GM21447 (cell line): Measurements from ENCODE around the gene GGCT.
A peak's percentile ranks its signal among the peaks of the same experiment; 100 is the strongest.
"Not testable (repeated sequence)": the region's sequence is repeated elsewhere in the genome, so short reads cannot be mapped to it uniquely, and the experiment has no call there.

Source experiments
- ATAC-seq: cut with Tn5 transposase; IDR thresholded peaks from one replicate; pipeline ENCODE4 v1.9.1; 2021; ENCODE audit not compliant: unreplicated experiment

The GGCT gene, protein sequence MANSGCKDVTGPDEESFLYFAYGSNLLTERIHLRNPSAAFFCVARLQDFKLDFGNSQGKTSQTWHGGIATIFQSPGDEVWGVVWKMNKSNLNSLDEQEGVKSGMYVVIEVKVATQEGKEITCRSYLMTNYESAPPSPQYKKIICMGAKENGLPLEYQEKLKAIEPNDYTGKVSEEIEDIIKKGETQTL

DNA sequence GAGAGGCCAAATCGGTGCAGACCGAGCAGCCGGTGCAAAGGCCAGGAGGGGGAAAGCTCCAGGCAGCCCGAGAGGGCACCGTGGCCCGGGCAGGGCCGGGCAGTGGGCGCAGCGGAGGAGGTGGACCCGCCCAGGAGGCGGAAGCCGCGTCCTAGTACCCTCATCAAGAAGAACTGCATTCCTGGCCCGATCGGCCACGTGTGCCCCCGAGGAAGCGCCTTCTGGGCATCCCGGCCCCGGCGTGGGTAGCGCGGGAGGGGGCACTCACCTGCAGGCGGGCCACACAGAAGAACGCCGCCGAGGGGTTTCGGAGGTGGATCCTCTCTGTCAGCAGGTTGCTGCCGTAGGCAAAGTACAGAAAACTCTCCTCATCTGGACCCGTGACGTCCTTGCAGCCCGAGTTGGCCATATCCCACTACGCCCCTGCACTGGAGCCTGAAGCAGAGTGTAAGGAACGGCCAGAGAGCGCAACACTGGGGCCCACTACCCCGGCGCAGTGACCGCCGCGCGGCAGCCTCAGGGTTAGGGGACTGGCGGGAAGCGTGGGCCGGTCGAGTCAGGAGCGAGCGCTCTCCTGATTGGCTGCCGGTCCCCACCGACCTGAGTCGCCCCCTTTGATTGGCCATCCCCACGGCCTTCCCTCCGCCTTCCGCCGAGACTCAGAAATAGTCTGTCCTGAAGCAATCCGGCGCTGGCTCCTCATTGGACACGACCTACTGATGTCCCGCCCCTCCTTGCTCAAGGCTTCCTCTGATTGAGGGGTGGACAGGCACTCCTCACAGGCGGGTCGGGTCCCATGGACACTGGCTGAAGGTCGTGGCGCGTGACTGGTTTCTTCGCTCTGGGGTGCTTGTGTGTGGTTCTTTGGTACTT is at the start of gene GGCT:
Gene GGCT, minus strand, starts transcription at position 529 of the 873 bp plus-strand sequence. Its CDS starts 120 bp downstream, at position 409.
- ATAC-seq = peak; percentile 99

DNA sequence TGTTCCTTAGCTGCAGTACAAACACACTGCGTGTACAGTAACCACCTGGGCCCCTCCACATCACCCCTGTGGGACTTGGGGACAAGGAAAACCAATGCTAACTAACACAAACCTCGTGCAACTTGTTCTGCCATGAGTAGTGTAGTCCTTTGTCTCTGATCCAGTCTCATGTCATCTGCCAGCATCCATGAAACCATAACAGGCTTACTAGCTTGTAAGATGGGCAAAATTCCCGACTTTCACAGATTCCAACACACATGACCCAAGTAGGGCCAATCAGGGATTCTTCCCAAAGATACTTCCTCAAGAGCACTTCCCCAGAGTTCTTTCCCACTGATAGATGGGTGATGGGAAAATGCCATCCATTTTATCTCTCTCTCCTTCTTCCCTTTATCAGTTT is 48.9 kb upstream of the GGCT start:
- no peak for ATAC-seq

DNA sequence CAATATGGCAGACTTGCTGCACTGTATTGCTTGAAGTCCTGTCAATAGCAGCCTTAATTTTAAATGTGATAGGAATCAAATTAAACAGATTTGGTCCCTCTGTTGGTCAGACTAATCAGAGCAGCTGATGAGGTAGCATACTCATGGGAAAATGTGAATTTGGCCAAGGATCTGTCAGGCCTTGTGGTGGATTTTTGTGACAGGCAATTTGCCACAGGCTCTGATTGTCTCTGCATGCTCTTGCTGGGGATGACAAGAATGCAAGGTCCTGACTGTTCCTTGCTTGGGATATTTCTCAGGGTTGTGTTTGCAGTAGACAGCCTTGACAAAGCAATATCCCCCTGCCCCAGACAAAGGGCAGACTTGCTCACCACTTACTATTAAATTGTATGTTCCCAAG is 48.5 kb upstream of the GGCT start:
- no peak for ATAC-seq

DNA sequence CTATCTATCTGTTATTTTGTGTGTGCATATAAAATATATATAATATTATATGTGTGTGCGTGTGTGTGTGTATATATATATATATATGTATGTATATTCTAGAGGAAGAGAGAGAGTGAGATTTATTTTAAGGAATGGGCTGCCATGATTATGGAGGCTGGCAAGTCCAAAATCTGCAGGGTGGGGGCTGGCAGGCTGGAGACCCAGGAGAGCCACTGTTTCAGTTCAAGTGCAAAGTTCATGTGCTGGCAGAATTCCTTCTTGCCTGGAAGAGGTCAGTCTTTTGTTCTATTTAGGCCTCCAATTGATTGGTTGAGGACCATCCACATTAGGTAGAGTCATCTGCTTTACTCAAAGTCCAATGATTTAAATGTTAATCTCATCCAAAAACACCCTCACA is 47.7 kb upstream of the GGCT start:
- no peak for ATAC-seq

DNA sequence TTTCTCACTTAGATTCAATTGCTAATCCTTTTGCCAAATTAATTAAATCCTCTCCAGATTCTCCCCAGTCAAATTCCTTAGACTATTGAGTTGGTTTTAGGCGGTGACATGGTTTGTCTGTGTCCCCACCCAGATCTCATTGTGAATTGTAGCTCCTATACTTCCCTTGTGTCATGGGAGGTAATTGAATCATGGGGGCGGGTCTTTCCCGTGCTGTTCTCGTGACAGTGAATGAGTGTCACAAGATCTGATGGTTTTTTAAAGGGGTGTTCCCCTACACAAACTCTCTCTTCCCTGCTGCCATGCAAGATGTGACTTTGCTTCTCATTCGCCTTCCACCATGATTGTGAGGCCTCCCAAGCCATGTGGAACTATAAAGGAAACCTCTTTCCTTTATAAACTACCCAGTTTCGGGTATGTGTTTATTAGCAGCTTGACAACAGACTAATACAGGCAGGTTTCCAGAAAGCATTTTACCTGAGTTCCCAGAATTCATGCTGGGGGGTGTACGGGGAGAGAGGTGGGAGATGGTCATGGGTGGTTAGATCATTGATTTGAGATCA is 45.4 kb upstream of the GGCT start:
- ATAC-seq = no peak

DNA sequence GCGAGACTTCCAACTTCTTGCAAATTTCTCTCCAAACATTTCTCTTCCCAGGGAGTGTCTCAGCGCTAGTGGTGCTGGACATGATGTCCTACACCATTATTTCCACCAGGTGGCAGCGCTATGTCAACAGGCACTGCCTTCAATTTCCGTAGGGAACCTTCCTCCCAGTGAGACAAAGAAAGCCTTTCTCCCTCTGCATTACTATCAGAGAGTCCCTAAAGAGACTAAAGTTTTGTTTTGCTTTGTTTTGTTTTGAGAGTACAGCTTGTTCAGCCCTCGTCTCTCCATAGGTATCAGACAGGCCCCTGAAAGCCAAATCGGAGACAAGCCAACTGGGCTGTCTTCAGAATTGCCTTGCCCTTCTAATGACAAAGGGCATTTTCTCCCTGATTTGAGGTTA is 44.2 kb upstream of the GGCT start:
- peak; percentile 61 for ATAC-seq

DNA sequence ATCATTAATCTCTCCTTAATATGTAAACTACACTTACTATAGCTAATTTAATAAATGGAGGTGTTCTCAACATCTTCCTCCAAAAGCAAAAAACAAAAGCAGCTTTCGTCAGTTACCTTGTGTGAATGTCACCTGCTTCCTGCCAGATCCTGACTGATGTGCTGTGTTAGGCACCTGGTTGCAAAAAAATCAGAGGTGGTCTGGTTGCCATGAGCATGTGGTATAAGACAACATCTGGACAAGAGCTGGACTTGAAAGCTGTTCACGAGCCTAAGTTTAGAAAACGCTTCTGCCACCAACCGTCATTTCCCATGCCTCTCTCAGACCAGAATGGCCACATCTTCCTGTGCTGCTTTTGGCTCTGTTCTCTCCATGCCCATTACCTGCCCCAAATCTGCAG is 42.0 kb upstream of the GGCT start:
- ATAC-seq = no peak

DNA sequence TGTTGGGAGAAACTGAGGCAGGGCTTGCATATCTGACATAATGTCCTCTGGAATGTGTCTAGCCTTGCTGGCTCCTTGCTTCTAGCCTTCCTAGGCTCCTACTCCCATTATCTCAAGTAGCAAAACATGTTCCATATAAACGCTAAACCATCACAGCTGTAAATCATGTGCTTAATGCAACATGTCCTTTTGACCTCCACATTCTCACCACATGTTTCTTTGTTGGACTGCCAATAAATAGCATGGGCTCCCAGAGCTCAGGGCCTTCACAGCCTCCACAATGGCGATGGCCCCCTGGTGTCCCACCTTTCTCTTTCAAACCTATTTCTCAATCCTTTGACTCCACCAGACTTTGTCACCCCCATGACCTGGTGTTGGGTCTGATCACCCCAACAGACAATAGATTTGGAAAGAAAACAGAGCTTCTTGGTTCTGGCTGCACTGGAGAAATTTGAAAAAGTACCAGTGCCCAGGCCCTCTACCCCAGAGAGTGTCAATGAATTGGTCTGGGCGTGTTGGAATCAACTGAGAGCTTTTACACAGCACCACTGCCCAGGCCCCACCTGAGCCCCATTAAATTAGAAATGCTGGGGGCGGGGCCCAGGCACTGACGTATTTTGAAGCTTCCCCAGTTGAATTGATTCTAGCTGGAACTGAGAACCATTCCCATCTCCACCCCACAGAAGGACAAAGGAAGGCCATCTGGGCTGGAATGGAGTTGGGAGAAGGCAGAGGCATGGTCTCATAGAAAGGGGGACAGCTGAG is 41.3 kb upstream of the GGCT start:
- ATAC-seq = no peak

DNA sequence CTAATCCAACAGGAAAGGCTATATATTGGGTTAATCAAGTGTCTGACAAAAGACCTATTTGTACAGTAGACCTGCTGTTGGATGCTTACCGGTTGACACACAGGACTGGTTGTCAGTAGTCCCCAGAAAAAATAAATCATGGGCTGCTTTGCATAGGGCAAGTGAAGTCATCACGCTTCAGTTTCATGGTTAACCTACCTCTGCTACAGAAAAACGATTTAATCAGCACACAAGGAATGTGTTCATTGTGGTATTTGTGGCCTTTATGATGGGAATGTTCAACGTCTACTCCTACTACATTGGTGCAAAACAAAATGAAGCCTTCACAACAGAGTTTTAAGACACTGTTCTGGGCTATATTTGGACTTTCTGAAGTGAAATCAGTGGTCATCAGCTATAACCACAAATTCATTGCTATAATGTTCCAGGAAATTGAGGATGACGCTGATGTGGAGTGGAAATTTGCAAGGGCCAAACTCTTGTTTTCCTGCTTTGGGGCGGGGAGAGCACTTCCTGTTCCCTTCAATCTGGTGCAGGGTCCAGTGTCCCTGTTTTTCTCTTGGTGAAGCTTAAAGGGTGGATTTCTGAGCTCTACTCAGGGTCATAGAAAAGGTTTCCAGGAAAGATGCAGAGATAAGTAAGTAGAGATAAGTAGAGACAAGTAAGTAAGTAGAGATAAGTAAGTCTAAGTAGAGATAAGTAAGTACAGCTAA is 39.3 kb upstream of the GGCT start:
- ATAC-seq = no peak

DNA sequence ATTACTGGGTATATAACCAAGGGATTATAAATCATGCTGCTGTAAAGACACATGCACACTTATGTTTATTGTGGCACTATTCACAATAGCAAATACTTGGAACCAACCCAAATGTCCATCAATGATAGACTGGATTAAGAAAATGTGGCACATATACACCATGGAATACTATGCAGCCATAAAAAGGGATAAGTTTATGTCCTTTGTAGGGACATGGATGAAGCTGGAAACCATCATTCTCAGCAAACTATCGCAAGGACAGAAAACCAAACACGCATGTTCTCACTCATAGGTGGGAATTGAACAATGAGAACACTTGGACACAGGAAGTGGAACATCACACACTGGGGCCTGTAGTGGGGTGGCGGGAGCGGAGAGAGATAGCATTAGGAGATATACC is 38.5 kb upstream of the GGCT start:
- ATAC-seq = not testable (repeated sequence)

DNA sequence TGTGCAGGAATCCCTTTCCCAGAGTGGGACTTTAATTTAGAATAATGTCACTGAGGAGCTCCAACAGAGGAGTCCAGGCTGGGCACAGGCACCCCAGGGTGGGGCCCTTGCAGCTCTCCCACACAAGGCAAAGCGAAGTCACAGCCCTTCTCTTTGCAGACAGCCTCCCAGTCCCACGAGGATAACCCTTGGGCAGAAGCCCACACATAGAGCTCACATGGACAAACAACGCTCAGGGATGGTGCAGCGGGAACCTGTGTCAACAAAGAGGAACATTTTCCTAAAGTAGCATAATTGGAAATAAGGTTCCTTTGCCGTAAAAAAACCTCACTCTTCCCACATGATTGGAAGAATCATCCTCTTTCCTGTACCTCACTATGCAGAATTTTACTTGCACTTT is 29.3 kb upstream of the GGCT start:
- no peak for ATAC-seq

DNA sequence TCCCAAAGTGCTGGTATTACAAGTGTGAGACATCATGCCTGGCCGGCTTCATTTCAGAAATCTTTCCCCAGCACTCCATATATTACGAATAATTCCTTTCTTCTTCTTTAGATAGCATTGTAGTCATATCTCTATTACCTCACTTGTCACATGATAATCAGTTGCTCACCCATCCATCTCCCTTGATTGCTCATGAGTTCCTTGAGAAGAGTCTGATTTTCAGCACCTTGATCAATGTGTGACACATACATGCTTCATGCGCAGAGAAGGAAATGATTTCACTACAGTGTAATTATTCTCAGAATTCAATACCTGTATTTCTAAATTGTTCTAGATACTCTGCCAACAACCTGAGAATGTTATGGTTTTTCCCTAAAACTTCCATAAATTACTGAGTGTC is 26.7 kb upstream of the GGCT start:
- no peak for ATAC-seq

DNA sequence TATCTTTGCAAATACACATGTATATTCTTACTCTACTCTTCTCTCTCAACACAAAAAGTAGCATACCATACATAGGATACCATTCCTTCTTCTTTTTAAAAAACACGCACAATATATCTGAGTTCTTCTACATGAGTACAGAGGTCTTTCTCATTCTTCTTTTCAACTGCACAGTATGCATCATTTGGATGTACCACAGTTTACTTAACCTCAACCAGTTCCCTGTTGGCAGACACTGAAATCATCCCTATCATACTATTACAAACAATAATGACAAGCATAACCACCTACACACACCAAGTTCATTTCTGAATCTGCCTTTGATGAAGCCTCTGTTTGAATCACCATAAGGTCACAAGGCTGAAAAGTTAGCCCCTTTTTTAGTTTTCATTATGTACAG is 25.7 kb upstream of the GGCT start:
- ATAC-seq = no peak

DNA sequence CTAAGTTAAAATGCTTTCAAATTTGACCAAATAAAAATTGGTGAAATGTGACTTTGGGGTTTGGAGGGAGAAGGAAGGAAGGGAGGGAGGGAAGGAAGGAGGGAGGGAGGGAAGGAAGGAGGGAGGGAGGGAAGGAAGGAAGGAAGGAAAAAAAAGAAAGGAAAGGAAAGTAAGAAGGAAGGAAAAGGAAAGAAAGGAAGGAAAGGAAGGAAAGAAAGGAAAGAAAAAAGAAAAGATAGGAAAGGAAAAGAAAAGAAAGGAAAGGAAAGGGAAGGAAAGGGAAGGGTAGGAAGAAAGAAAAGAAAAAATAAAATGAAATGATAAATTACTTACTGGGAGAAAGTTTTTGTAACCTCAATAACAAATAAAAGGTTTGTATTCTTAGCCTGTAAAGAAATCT is 24.1 kb upstream of the GGCT start:
- ATAC-seq = no peak

DNA sequence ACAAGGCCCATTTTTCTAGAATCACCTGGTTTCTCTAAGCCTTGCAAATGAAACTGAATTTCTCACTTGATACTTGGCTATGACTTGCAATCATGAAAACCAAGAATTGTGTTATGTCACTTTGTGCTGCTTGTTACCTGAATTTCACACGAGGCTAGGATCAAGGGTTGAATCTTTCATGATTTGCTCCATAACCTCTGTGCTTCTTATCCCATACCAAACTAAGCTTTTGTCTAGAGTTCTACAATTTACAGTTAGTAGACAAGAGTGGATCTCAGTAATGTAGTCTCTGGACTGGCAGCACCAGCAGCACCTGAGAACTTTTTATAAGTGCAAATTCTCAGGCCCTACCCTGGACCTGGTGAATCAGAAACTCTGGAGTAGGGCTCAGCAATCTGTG is 22.7 kb upstream of the GGCT start:
- ATAC-seq = not testable (repeated sequence)

DNA sequence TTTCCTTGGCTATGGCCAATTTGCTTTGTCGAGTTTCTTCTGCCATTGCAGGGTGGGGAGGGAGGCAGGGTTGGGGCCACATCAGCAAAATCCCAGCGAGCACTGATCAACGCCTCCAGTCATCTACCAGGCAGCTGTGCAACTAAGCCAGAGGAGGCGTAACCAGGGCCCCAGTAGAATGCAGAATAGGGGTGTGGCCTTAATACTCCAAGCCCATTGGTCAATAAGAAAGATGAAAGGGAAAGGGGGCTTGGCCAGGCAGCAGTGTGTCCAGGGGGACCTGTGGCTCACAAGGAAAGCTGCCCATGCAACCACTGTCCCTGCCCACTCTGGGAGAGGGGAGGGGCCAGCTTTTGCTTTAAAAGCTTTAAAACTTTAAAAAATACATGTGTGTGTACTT is 21.5 kb upstream of the GGCT start:
- ATAC-seq = no peak

DNA sequence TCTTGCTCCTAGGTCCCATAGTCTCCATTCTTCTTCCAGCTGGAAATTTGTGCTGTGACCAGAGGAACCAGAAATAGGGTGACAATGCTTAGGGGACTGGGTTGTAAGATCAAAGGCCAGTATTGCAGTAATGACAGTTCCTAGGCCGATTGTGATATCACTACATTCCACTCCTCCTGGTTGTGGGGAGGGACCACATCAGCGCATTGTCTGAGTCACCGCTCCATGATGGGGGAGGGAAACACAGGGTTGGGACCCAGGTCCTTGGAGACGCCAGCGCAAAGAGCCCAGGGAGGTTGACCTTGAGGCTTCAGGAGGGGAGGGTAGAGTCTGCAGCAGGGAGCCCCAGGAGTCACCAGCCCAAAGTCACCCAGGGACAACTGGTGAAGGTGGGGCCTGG is 20.8 kb upstream of the GGCT start:
- no peak for ATAC-seq

DNA sequence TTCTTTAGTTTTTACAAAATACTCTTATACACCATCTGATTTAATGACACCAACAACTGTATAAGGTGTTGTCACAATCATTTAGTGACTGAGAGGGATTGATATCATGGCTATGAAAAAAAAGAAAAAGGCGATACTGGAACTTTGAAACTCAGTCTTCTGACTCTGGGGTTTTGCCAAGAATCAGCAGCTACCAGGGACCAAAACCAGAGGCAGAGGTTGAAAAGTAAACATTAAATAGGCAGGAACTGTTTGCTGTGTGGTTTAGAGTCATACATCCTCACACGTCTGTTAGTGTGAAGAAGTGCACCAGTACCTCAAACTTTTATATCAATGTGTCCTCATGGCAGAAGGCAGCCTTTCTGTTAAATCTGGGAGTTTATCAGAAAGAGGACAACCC is 19.9 kb upstream of the GGCT start:
- no peak for ATAC-seq

DNA sequence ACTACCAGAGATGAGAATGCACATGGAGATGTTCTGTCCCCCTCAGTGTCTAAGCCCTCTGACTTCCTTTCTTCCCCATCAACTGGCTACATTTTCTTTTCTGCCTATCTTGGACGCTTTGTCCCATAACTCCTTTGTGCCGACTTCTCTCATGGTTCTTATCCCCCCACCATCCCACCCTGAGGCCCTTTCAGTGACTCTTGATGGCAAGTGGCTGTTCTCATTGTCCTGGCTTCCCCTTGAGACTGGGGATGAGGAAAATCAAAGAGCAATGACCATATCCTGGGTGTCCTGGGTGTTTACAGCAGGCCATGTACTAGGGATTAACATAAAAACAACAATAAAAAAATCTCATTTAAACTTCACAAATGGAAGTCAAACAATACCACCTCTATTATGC is 18.8 kb upstream of the GGCT start:
- ATAC-seq = no peak

DNA sequence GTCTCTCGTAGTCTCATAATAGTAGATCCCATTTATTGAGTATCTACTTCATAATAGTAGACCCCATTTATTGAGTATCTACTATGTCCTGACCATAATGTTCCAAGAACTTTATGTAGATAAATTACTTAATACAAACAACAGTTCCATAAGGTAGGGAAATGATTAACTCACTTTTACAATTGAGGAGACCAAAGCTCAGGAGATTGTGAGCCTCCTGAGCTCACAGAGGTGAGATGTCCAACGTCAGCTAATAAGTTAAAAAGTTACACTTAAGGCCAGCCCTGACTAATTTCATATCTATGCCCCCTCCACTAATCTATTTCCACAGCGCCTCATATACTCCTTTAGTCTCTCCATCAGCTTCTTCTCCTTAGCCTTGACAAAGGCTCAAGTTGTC is 17.5 kb upstream of the GGCT start:
- no peak for ATAC-seq

DNA sequence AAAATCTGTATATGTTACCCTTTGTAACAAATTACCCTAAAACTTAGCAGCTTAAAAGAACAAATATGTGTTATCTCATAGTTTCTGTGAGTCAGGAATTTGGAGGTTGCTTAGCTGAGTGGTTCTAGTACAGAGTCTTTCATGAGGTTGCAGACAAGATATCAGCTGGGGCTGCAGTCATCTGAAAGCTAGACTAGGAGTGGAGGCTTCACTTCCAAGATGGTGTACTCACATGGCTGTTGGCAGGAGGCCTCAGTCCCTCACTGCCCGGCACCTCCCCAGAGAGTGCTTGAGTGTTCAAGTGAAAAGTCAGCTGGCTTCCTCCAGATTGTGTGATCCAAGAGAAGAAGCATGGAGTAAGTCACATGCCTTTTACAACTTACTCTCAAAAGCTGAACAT is 16.9 kb upstream of the GGCT start:
- no peak for ATAC-seq
